Nasal cavity respiratory epithelium epithelial cell of viscerocranial mucosa (primary cell): ENCODE data around the gene BLTP3A. TPM values are rescaled to one million over a fixed set of nuclear protein-coding genes. Genes with fewer than 3 reads are reported as not detected.

ENCODE experiments used
- total RNA-seq: library from RNA; depleted of rRNA; stranded (reverse); fragments of >200 nt; gene quantifications from 2 replicates; pipeline ENCODE4 v1.2.3, GENCODE V29; 2014

BLTP3A gene, protein sequence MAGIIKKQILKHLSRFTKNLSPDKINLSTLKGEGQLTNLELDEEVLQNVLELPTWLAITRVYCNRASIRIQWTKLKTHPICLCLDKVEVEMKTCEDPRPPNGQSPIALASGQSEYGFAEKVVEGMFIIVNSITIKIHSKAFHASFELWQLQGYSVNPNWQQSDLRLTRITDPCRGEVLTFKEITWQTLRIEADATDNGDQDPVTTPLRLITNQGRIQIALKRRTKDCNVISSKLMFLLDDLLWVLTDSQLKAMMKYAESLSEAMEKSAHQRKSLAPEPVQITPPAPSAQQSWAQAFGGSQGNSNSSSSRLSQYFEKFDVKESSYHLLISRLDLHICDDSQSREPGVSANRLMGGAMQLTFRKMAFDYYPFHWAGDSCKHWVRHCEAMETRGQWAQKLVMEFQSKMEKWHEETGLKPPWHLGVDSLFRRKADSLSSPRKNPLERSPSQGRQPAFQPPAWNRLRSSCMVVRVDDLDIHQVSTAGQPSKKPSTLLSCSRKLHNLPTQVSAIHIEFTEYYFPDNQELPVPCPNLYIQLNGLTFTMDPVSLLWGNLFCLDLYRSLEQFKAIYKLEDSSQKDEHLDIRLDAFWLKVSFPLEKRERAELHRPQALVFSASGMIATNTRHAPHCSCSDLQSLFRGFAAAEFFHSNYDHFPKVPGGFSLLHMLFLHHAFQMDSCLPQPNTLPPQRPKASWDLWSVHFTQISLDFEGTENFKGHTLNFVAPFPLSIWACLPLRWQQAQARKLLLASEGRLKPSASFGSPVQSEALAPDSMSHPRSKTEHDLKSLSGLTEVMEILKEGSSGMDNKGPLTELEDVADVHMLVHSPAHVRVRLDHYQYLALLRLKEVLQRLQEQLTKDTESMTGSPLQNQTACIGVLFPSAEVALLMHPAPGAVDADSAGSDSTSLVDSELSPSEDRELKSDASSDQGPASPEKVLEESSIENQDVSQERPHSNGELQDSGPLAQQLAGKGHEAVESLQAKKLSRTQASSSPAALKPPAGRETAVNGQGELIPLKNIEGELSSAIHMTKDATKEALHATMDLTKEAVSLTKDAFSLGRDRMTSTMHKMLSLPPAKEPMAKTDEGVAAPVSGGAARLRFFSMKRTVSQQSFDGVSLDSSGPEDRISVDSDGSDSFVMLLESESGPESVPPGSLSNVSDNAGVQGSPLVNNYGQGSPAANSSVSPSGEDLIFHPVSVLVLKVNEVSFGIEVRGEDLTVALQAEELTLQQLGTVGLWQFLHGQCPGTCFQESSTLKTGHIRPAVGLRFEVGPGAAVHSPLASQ (N-terminal part only)
- 10.9 and 12.0 TPM in 2 replicates for total RNA-seq

DNA sequence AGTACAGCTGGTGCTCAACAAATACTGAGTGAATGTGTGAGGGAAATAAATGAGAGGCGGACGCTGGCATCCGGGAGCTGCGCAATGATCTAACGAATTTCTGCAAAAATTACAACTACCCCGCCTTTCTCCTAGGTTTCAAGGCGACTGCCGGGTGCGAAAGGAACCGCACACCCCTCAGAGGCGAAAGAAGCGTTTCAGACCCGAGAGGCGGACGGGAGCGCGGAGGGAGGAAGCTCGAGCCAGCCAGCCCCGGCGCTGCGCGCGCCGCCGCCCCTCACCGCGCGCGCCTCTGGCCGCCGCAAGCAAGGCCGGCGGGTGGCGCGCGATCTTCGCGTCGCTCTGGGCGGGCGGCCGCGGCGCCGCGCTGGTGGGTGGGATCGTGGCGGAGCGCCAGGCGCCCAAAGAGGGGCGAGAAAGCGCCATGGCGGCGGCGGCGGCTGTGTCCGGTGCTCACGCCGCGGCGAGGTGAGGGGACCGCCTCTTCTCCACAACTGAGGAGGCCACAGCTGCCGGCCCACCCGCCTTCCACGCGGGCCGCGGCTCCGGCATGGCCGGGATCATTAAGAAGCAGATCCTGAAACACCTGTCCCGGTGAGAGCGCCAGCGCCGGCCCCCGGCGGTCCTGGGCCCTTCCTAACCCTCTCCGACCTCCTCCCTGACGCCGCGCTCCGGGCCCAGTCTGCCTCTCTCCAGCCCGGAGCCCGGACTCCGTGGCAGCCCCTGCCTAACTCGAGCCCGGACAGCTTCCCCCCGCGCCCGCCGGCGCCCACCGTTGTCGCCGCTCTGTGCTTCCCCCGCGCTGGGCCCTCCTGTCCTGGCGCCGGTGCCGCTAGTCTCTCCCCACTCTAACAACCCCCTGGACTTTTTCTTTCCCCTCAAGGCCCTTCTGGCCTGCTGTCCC is at the start of gene BLTP3A:
Gene BLTP3A, plus strand, starts transcription at position 383 of the 904 bp plus-strand sequence. Its CDS starts 168 bp downstream, at position 551.

Other genes starting within 250 kb of the BLTP3A start
- gene SPDEF, start 235.8 kb upstream of the BLTP3A start, total RNA-seq = 1.4 and 2.1 TPM in 2 replicates
- 62.2 and 66.0 TPM in 2 replicates for gene ILRUN, start 95.3 kb upstream of the BLTP3A start, total RNA-seq
- gene SNRPC, start 34.6 kb upstream of the BLTP3A start, total RNA-seq = 37.2 and 39.6 TPM in 2 replicates
- 23.1 and 28.0 TPM in 2 replicates for gene TAF11, start 96.0 kb downstream of the BLTP3A start, total RNA-seq
- gene ANKS1A, start 97.2 kb downstream of the BLTP3A start, total RNA-seq = 11.3 and 23.8 TPM in 2 replicates